Mesenchymal stem cell (in vitro differentiated cells and primary cell): ENCODE results near the gene FOLR3.
"Not testable (repeated sequence)": the region's sequence is repeated elsewhere in the genome, so short reads cannot be mapped to it uniquely, and the experiment has no call there.

Experiments
- DNase-seq: peaks from one replicate; pipeline ENCODE4 v3.0.0-alpha.2; 2013
- H2AFZ ChIP-seq: one replicate; pipeline ENCODE4 v1.6.1; 2013; ENCODE audit warnings: low read depth, mild to moderate bottlenecking, control low read depth, inconsistent platforms, low read length, moderate library complexity
- H2AK5ac ChIP-seq: 2 replicates; pipeline ENCODE4 v1.6.1; 2013; ENCODE audit warnings: low read length, moderate library complexity, mild to moderate bottlenecking, inconsistent platforms; ENCODE audit not compliant: severe bottlenecking
- H2BK120ac ChIP-seq: one replicate; pipeline ENCODE4 v1.6.1; 2013; ENCODE audit warnings: low read depth, mild to moderate bottlenecking, inconsistent platforms, low read length, moderate library complexity
- H2BK12ac ChIP-seq, 2 experiments: one replicate each; pipeline ENCODE4 v1.6.1; 2013; ENCODE audit warnings: inconsistent platforms in 2 of 2, low read length in 2 of 2, mild to moderate bottlenecking in 2 of 2, moderate library complexity in 2 of 2, control low read depth in 1 of 2
- H2BK15ac ChIP-seq: one replicate; pipeline ENCODE4 v1.6.1; 2013; ENCODE audit warnings: mild to moderate bottlenecking, low read depth, inconsistent platforms; ENCODE audit not compliant: poor library complexity, severe bottlenecking
- H2BK5ac ChIP-seq: 2 replicates; pipeline ENCODE4 v1.6.1; 2013; ENCODE audit warnings: low read depth, mild to moderate bottlenecking, low read length, control low read depth, inconsistent platforms; ENCODE audit not compliant: poor library complexity, severe bottlenecking
- H3K14ac ChIP-seq, 2 experiments: one replicate each; pipeline ENCODE4 v1.6.1; 2013; ENCODE audit warnings: inconsistent platforms in 2 of 2, low read length in 2 of 2, control low read depth in 1 of 2, mild to moderate bottlenecking in 1 of 2, moderate library complexity in 1 of 2
- H3K18ac ChIP-seq, 2 experiments: one replicate each; pipeline ENCODE4 v1.6.1; 2013; ENCODE audit warnings: inconsistent platforms in 2 of 2, low read length in 2 of 2, control low read depth in 1 of 2, low read depth in 1 of 2, mild to moderate bottlenecking in 1 of 2
- H3K23ac ChIP-seq, 2 experiments: one replicate each; pipeline ENCODE4 v1.6.1; 2013; ENCODE audit warnings: inconsistent platforms in 2 of 2, low read length in 2 of 2, mild to moderate bottlenecking in 2 of 2, moderate library complexity in 2 of 2, control low read depth in 1 of 2
- H3K27ac ChIP-seq: 2 replicates; pipeline ENCODE4 v1.5.1; 2013; ENCODE audit warnings: mild to moderate bottlenecking, moderate library complexity, low read length, control low read depth, inconsistent platforms; ENCODE audit not compliant: poor library complexity, severe bottlenecking
- H3K27me3 ChIP-seq, 2 experiments: 2 replicates each; pipeline versions ENCODE4 v1.6.1 to v1.7.0; 2013; ENCODE audit warnings: low read length in 2 of 2, mild to moderate bottlenecking in 2 of 2, moderate library complexity in 2 of 2, control low read depth in 1 of 2, inconsistent platforms in 1 of 2; ENCODE audit not compliant: control insufficient read depth in 1 of 2, insufficient read depth in 1 of 2
- H3K36me3 ChIP-seq, 2 experiments: 2 replicates each; pipeline versions ENCODE4 v1.6.1 to v1.7.0; 2013; ENCODE audit warnings: low read length in 2 of 2, control low read depth in 1 of 2, inconsistent platforms in 1 of 2, low read depth in 1 of 2, mild to moderate bottlenecking in 1 of 2; ENCODE audit not compliant: insufficient read depth in 2 of 2, control insufficient read depth in 1 of 2
- H3K4ac ChIP-seq, 2 experiments: one replicate each; pipeline ENCODE4 v1.6.1; 2013; ENCODE audit warnings: inconsistent platforms in 2 of 2, low read length in 2 of 2, mild to moderate bottlenecking in 2 of 2, moderate library complexity in 2 of 2, control low read depth in 1 of 2, low read depth in 1 of 2
- H3K4me1 ChIP-seq: 2 replicates; pipeline ENCODE4 v1.6.1; 2013; ENCODE audit warnings: low read depth, low read length, control low read depth; ENCODE audit not compliant: control insufficient read depth, insufficient read depth
- H3K4me2 ChIP-seq: 2 replicates; pipeline ENCODE4 v1.6.1; 2013; ENCODE audit warnings: low read length, mild to moderate bottlenecking, inconsistent platforms; ENCODE audit not compliant: poor library complexity, severe bottlenecking
- H3K4me3 ChIP-seq, 2 experiments: 2 replicates each; pipeline versions ENCODE4 v1.5.1 to v1.7.0; 2013; ENCODE audit warnings: low read length in 2 of 2, mild to moderate bottlenecking in 2 of 2, control low read depth in 1 of 2, low read depth in 1 of 2; ENCODE audit not compliant: insufficient read depth in 1 of 2
- H3K79me1 ChIP-seq: replicated peaks from 2 replicates; pipeline ENCODE4 v1.6.1; 2013; ENCODE audit warnings: mild to moderate bottlenecking, control low read depth, low read length, inconsistent platforms; ENCODE audit not compliant: poor library complexity, severe bottlenecking
- H3K9ac ChIP-seq: 2 replicates; pipeline ENCODE4 v1.7.0; 2013; ENCODE audit warnings: mild to moderate bottlenecking, low read length, moderate library complexity
- H3K9me3 ChIP-seq: 2 replicates; pipeline ENCODE4 v1.7.0; 2013; ENCODE audit warnings: mild to moderate bottlenecking, low read length; ENCODE audit not compliant: control insufficient read depth
- H4K8ac ChIP-seq: one replicate; pipeline ENCODE4 v1.6.1; 2013; ENCODE audit warnings: inconsistent platforms, mild to moderate bottlenecking, low read length, moderate library complexity
- H4K91ac ChIP-seq: one replicate; pipeline ENCODE4 v1.6.1; 2013; ENCODE audit warnings: mild to moderate bottlenecking, low read length, inconsistent platforms
- WGBS: methylation state at CpG from one replicate; pipeline ENCODE4 v1.1.7; 2013; ENCODE audit warnings: mixed read lengths; 5-methylcytosine and 5-hydroxymethylcytosine counted together

FOLR3 gene

GRCh38 chr11:72179804-72180396 is 44.4 kb downstream of the FOLR3 start:
- Histone ChIP-seq H2BK5ac (no peak overlapping the region), H3K14ac (no peak overlapping the region), H3K9me3 (no peaks in the 10 kb centered on the region), H2BK12ac (no peak overlapping the region), H3K27me3 (peaks cover 14 to 18% of the 10 kb centered on the region in 2 experiments), H2BK15ac (no peak overlapping the region), H4K91ac (no peak overlapping the region), H3K4ac (no peak overlapping the region), H2AFZ (no peak overlapping the region), H4K8ac (no peak overlapping the region), H2BK120ac (no peak overlapping the region), H3K4me2 (no peak overlapping the region), H3K27ac (no peak overlapping the region), H3K79me1 (no peaks in the 10 kb centered on the region), H2AK5ac (no peak overlapping the region), H3K36me3 (no peaks in the 10 kb centered on the region), H3K18ac (no peak overlapping the region), H3K4me3 (no peak overlapping the region), H3K23ac (no peak overlapping the region), H3K9ac (no peak overlapping the region), H3K4me1 (no peaks in the 10 kb centered on the region)
- WGBS, result 81% methylated on average over 2 of the region's 4 CpGs
- DNase-seq, result no peak

GRCh38 chr11:72180892-72181552 is 45.5 kb downstream of the FOLR3 start:
- peaks cover 14 to 18% of the 10 kb centered on the region in 2 experiments for H3K27me3 ChIP-seq
- not testable (repeated sequence) for H4K8ac ChIP-seq, H3K27ac ChIP-seq, DNase-seq, H3K9ac ChIP-seq, H3K4me1 ChIP-seq, H2BK12ac ChIP-seq, H3K18ac ChIP-seq, H3K9me3 ChIP-seq, H2AK5ac ChIP-seq, H2BK15ac ChIP-seq, H3K14ac ChIP-seq, H3K4me2 ChIP-seq, H4K91ac ChIP-seq, H2BK120ac ChIP-seq, H3K36me3 ChIP-seq, H3K23ac ChIP-seq, H2AFZ ChIP-seq, H3K4me3 ChIP-seq, H2BK5ac ChIP-seq, H3K79me1 ChIP-seq, H3K4ac ChIP-seq
- 86% methylated on average over 6 of the region's 7 CpGs for WGBS

- H3K27ac ChIP-seq, H4K8ac ChIP-seq, H3K36me3 ChIP-seq, H4K91ac ChIP-seq, H2BK120ac ChIP-seq, H2BK12ac ChIP-seq, H3K4me2 ChIP-seq, H2AFZ ChIP-seq, H3K4ac ChIP-seq, H3K79me1 ChIP-seq, H2AK5ac ChIP-seq, DNase-seq, H3K4me3 ChIP-seq, H3K9me3 ChIP-seq, H3K14ac ChIP-seq, H3K4me1 ChIP-seq, H3K18ac ChIP-seq, H3K23ac ChIP-seq, H2BK15ac ChIP-seq, H3K9ac ChIP-seq, H2BK5ac ChIP-seq: not testable (repeated sequence)
- H3K27me3 ChIP-seq, result peaks cover 14 to 16% of the 10 kb centered on the region in 2 experiments
- WGBS, result 65% methylated on average over 3 of the region's 3 CpGs
These were observed 46.0 kb downstream of the FOLR3 start for GRCh38 chr11:72181553-72181958.

- H3K27me3 ChIP-seq, result no peaks in the 10 kb centered on the region
- peaks cover 4% of the 10 kb centered on the region for H3K4me1 ChIP-seq
- H3K9ac ChIP-seq, result no peak overlapping the region
- no peak for DNase-seq
- no peak overlapping the region for H4K91ac ChIP-seq
- no peak overlapping the region for H2BK5ac ChIP-seq
- H3K4me2 ChIP-seq, result no peak overlapping the region
- no peak overlapping the region for H2BK12ac ChIP-seq
- no peaks in the 10 kb centered on the region for H3K36me3 ChIP-seq
- H3K4me3 ChIP-seq, result no peak overlapping the region
- H3K9me3 ChIP-seq, result no peaks in the 10 kb centered on the region
- WGBS, result no CpG with 5 or more reads among the region's 1 CpG
- H3K27ac ChIP-seq, result no peak overlapping the region
- H3K79me1 ChIP-seq, result no peaks in the 10 kb centered on the region
- H4K8ac ChIP-seq, result no peak overlapping the region
- H2AK5ac ChIP-seq, result no peak overlapping the region
- no peak overlapping the region for H3K23ac ChIP-seq
- H2AFZ ChIP-seq, result no peak overlapping the region
- H2BK120ac ChIP-seq, result no peak overlapping the region
- no peak overlapping the region for H3K4ac ChIP-seq
- H3K14ac ChIP-seq, result no peak overlapping the region
- H3K18ac ChIP-seq, result no peak overlapping the region
- no peak overlapping the region for H2BK15ac ChIP-seq
These were observed 52.7 kb downstream of the FOLR3 start for GRCh38 chr11:72188267-72188666.
